ENCODE measurements around the gene GIPC2.

GRCh38 chr1:78073441-78073840 is 27.7 kb downstream of the GIPC2 start:
- TF ChIP-seq CTCF (IDR thresholded peaks at IDR 0.05) (no peak), POLR2A (IDR thresholded peaks at IDR 0.05) (no peak)

Data from adrenal gland (tissue), 5 donors.